HG03060 (cell line): ENCODE results near the gene CD248.

Source experiments
- ATAC-seq: cut with Tn5 transposase; IDR thresholded peaks from one replicate; pipeline ENCODE4 v1.9.1; 2021; ENCODE audit warnings: low read depth, moderate number of reproducible peaks; ENCODE audit not compliant: unreplicated experiment

CD248 gene

GRCh38 chr11:66289548-66290329 is 27.1 kb downstream of the CD248 start:
- peak; percentile 17 for ATAC-seq

GRCh38 chr11:66288671-66289547 is 27.9 kb downstream of the CD248 start, which contains the start of gene YIF1A:
YIF1A (minus strand) TSS chr11:66289143; CDS start chr11:66288985, 158 bp downstream.
- peak; percentile 85 for ATAC-seq

- no peak for ATAC-seq
Observed at GRCh38 chr11:66287889-66288670, 28.8 kb downstream of the CD248 start.

- ATAC-seq, result no peak
Observed at GRCh38 chr11:66287211-66287888, 29.5 kb downstream of the CD248 start.

GRCh38 chr11:66286699-66287098 is 30.1 kb downstream of the CD248 start:
- no peak for ATAC-seq

DNA sequence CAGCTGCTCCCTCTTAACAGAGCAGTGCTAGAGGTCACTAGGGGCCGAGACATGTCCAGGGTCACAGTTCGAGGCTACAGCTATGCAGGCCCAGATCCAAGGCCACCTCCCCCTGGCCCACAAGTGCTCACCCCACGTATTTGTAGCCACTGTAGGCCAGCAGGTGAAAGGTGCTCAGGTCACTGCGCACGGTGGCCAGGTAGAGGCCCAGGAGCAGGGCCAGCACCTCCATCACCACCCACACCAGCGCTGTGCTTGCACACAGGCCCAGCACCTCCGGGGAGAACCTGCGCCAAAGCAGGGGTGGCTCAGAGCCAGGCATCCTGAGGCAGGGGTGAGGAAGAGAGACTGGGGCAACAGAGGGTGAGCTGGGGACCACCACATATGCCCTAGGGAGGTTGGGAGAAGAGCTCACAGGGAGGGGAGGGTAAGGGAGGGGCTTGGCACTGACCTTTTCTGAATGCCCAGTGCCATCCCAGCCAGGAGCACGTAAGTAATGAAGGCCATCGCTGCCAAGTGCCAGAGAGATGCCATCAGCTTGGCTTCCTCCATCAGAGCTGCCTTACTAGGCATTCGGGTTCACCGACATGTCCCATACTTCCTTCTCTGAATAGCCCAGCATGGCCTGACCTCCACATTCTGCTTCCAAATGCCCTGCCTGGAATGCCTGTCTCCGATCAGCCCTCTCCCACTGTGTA is 31.4 kb downstream of the CD248 start:
- ATAC-seq, result no peak

- ATAC-seq, result no peak
Observed at GRCh38 chr11:66284526-66285078, 32.2 kb downstream of the CD248 start.

DNA sequence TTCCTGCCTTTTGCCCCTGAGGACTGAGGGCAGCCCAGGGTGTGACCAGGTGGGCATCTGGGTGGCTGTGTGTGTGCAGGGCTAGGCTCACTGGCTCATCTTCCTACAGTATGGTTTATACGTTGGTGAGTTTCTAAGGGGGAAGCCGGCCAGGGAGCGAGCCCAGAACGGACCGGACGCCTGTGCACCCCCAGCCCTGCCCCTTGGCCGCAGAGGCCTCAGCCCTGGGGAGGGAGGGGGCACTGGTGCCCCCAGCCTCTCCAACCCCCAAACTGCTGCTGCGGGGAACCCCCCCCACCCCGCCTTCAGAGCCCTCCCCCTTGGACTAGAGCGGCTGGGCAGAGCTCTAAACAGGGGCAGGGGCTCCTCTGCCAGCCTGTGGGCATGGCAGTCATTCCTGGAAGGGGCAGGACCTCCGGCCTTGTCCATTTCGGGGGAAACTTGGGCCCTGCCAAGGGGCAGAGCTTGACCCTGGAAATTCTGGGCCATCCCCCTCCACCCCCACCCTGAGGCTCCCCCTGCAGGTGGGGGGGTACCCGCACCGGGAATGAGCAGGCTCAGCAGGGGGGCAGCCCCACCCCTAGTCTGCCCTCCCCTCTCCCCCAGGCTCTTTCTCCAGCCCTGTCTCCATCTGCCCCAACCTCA is 33.3 kb downstream of the CD248 start:
- no peak for ATAC-seq

DNA sequence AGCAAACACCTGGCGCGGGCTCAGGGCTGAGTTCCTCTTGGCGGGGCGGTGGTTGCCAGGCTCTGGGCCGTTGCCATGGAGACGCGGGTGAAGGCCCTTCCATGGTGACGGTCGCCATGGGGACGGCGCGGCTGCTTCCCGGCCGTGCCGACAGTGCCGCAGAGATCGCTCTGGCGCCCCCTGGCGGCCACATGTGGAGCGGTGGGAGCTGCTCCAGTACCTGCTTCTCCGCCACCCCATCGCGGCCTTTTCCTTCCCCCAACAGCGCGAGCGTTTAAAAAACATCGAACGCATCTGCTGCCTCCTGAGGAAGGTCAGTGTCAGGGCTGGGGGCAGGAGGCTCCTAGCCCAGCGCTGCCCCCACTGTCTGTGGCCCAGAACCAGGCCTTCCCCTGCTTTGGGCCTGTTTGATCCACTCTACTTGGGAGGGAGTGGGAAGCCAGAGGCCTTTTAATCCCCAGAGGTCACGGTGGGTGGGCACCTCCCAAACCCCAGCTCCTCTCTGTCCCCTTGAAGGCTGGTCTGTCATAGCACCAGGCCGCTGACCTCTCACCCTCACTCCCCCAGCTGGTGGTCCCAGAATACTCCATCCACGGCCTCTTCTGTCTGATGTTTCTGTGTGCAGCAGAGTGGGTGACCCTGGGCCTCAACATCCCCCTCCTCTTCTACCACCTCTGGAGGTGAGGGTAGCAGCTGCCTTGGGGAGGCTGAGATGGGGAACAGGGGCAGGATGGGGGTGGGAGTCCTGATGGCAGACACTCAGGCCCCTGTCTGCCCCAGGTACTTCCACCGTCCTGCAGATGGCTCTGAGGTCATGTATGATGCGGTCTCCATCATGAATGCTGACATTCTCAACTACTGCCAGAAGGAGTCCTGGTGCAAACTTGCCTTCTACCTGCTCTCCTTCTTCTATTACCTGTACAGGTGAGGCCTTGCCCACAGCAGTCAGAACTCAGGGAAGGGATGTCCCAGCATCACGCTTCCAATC is 34.1 kb downstream of the CD248 start:
- ATAC-seq, result peak; percentile 62

DNA sequence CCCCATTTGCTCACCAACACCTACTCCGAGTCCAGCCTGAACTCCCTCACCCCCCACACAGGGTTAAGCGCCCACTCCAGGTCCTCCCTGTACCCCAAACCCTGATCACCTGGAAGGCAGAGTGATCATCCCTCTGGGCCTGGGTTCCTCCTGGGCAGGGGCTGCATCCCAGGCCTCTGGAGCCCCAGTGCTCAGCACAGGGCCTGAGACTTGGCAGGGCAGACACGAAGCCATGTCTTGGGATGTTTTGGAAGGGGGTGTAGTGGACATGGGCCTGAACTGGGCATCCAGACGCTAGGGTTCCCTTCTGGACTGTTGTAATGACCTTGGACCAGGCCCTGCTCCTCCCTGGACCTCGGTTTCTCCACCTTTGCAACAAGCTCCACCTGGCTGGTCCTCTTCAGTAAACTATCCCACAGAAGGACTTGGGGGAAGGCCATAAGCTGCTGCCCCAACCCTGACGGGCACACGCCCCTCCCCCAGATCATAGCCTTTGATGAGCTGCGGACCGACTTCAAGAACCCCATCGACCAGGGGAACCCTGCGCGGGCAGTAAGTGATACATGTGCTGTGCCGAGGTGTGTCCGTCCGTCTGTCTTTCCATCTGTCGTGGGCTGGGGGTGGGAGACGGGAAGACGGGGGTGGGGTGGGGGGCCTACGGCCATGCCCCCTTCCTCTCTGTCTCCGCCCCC is 34.9 kb downstream of the CD248 start:
- no peak for ATAC-seq

DNA sequence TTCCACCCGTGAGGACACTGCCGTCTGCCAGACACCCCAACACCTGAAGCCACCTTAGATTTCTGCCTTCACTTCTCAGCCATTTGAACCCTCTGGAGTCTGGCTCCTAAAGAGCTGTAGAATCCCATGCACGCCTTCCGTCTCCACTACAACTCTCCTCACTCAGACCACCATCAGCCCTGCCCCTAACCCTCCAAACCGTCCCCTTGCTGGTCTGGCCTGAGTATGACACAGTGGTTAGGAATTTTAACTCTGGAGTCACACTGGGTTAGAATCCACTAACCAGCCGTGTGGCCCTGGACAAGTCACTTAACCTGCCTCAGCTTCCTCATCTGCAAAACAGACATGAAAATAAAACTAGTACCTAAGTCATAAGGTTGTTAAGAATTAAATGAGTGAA is 35.8 kb downstream of the CD248 start:
- ATAC-seq, result no peak

DNA sequence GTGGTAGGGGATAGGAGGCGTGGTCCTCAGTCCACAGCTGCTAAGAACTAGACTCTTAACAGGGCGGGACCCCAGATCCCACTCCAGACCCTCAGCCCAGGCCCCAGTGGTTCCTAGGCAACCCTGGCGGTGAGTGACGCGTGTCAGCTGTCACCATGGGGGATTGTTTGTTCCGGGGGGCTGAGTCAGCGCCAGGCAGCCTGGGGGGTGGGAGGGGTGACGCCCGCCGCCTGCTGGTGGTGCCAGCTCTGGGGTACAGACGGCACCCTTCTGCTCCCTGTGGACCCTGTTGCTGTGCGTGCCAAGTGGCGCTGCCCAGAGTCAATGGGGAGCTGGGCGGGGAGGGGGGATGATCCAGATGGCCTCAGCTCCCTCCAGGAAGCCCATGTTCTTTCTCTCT is 36.4 kb downstream of the CD248 start:
- no peak for ATAC-seq

GRCh38 chr11:66279092-66279734 is 37.6 kb downstream of the CD248 start:
- ATAC-seq, result no peak

GRCh38 chr11:66278363-66279091 is 38.3 kb downstream of the CD248 start:
- ATAC-seq, result no peak

- ATAC-seq, result no peak
Observed at GRCh38 chr11:66277471-66278362, 39.1 kb downstream of the CD248 start, which contains the start of gene CNIH2. CNIH2 (plus strand) TSS chr11:66278175; CDS start chr11:66278457, 282 bp downstream.
